GM10266 (cell line): Measurements from ENCODE around the gene S100A13.

Experiments
- DNase-seq: peaks from one replicate; pipeline ENCODE4 v3.0.0; 2012; ENCODE audit errors: extremely low spot score
- TF ChIP-seq, protein P1 (sequence below): IDR thresholded peaks from 2 replicates; pipeline ENCODE4 v1.5.1; 2012; ENCODE audit warnings: mild to moderate bottlenecking, low read depth; ENCODE audit not compliant: control insufficient read depth, insufficient read depth; ENCODE audit errors: missing control alignments

S100A13 gene

DNA sequence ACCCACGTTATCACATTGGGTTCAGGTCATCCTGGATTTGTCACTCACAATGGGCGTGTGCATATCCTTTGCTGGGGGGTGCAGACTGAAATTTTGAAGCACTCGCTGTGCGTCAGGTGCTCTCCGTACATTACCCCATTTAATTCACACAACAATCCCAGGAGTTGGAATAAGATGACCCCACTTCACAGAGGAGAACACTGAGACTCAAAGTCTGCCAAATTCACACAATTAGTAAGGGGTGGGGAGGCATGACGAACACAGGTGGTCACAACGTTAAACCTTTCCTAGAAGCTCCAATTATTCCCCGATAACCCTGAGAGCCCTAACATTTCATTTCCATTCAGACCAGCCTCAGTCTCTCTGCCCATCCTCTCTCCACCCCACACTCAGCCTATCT, 57.8 kb downstream of the S100A13 start:
- no peak for DNase-seq

More for the DNA sequence above, 57.8 kb downstream of the S100A13 start:
- TF ChIP-seq, protein P1, sequence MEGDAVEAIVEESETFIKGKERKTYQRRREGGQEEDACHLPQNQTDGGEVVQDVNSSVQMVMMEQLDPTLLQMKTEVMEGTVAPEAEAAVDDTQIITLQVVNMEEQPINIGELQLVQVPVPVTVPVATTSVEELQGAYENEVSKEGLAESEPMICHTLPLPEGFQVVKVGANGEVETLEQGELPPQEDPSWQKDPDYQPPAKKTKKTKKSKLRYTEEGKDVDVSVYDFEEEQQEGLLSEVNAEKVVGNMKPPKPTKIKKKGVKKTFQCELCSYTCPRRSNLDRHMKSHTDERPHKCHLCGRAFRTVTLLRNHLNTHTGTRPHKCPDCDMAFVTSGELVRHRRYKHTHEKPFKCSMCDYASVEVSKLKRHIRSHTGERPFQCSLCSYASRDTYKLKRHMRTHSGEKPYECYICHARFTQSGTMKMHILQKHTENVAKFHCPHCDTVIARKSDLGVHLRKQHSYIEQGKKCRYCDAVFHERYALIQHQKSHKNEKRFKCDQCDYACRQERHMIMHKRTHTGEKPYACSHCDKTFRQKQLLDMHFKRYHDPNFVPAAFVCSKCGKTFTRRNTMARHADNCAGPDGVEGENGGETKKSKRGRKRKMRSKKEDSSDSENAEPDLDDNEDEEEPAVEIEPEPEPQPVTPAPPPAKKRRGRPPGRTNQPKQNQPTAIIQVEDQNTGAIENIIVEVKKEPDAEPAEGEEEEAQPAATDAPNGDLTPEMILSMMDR, result no peak
